ENCODE data around the gene BACH2. TPM values are rescaled to one million over a fixed set of nuclear protein-coding genes. Genes with fewer than 3 reads are reported as not detected.

BACH2 gene
- total RNA-seq, 5 donors from 2014 or later (not counting 1 experiment from before 2014, with no cell fraction given): 81.9 to 196 (median 96.7) TPM

DNA sequence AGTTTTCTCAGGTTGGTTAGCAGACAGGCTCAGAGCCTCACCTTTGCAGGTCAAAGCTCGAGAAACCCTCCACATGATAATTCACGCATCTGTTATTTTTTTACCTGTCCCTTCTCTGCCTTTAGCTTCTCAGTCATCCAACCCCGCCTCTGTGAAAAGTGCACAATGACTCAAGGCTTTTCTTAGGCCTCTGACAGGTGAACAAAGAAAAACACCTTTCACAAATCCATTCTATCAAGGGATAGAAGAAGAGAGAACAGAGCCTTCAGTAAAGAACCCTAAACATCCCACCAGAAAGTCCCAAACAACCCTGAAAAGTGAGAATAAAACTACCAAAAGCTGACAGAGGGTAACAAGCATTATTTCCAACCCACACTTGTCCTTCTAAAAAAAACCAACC lies 224.1 kb downstream of the BACH2 start:
- ChIA-PET CTCF (interaction anchor here in 1 of 2 donors (1.0 to 1.8 kb wide), 2 partner anchors 37 to 321 kb away, joined by 3 to 4 read pairs; no protein-coding TSS in a partner anchor), POLR2A (interaction anchor here in 1 of 2 donors (0.5 kb wide), 1 partner anchor 20 kb away, joined by 4 read pairs; no protein-coding TSS in a partner anchor)
- no peaks in the 10 kb centered on the region for H3K9me3 ChIP-seq
- Mint-ChIP-seq H3K4me1 (peaks cover 87 to 97% (median 89%) of the 10 kb centered on the region in 3 donors), H3K9me3 (no peaks in the 10 kb centered on the region), H3K4me3 (peak overlapping the region in 1 of 3 donors; percentile 38), H3K36me3 (peaks cover 58% of the 10 kb centered on the region), H3K27me3 (no peaks in the 10 kb centered on the region), H3K27ac (peak overlapping the region; percentile 77 to 89)
- DNase-seq (peak in 1 of 35 experiments; percentile 9), ATAC-seq (replicated peaks in 1 of 4) (peak in 3 of 4 experiments; percentile 19 to 39 (median 29))
- peaks cover 10 to 43% of the 10 kb centered on the region in 2 experiments for H3K4me1 ChIP-seq (ENCODE audit: control insufficient read depth in 1 of 2, extremely low read depth in 1 of 2, insufficient read depth in 2 of 2, low read length in 2 of 2)
- no peaks in the 10 kb centered on the region for H3K27me3 ChIP-seq (replicated peaks in 1 of 2; ENCODE audit: control insufficient read depth in 2 of 2, extremely low read depth in 1 of 2, insufficient read depth in 2 of 2, low read length in 1 of 2)
- H3K27ac ChIP-seq (ENCODE audit: low read length): no peak overlapping the region
- 64% methylated on average over 3 of the region's 3 CpGs for WGBS (ENCODE audit: insufficient coverage)
- H3K36me3 ChIP-seq (ENCODE audit: control insufficient read depth in 2 of 2, extremely low read depth in 1 of 2, insufficient read depth in 1 of 2, low read length in 1 of 2): peaks cover 2 to 4% of the 10 kb centered on the region in 2 donors
- no peak overlapping the region for H3K4me3 ChIP-seq (ENCODE audit: control insufficient read depth in 1 of 2, extremely low read depth in 1 of 2, low read length in 1 of 2)

GRCh38 chr6:90068703-90069523 lies 227.7 kb downstream of the BACH2 start:
- Histone ChIP-seq H3K27me3 (replicated peaks in 1 of 2; ENCODE audit: control insufficient read depth in 2 of 2, extremely low read depth in 1 of 2, insufficient read depth in 2 of 2, low read length in 1 of 2) (no peaks in the 10 kb centered on the region), H3K9me3 (no peaks in the 10 kb centered on the region), H3K4me1 (ENCODE audit: control insufficient read depth in 1 of 2, extremely low read depth in 1 of 2, insufficient read depth in 2 of 2, low read length in 2 of 2) (peaks cover 22 to 27% of the 10 kb centered on the region in 2 experiments), H3K36me3 (ENCODE audit: control insufficient read depth in 2 of 2, extremely low read depth in 1 of 2, insufficient read depth in 1 of 2, low read length in 1 of 2) (peaks cover 4 to 14% of the 10 kb centered on the region in 2 donors), H3K4me3 (ENCODE audit: control insufficient read depth in 1 of 2, extremely low read depth in 1 of 2, low read length in 1 of 2) (no peak overlapping the region), H3K27ac (ENCODE audit: low read length) (no peak overlapping the region)
- Mint-ChIP-seq H3K9me3 (no peaks in the 10 kb centered on the region), H3K27ac (peak overlapping the region in 1 of 2 donors; percentile 9), H3K4me3 (no peak overlapping the region), H3K36me3 (peaks cover 63% of the 10 kb centered on the region), H3K4me1 (peaks cover 82 to 92% (median 86%) of the 10 kb centered on the region in 3 donors), H3K27me3 (no peaks in the 10 kb centered on the region)
- ChIA-PET CTCF (interaction anchor here (0.7 to 1.0 kb wide), 2 partner anchors 128 to 1200 kb away, joined by 3 to 5 read pairs; no protein-coding TSS in a partner anchor), POLR2A (no interaction called here)
- WGBS (ENCODE audit: insufficient coverage): 91% methylated on average over 4 of the region's 12 CpGs
- ATAC-seq (replicated peaks in 1 of 4) (no peak), DNase-seq (no peak)

GRCh38 chr6:90068264-90068663 lies 228.4 kb downstream of the BACH2 start:
- Mint-ChIP-seq H3K36me3 (peaks cover 61% of the 10 kb centered on the region), H3K9me3 (no peaks in the 10 kb centered on the region), H3K4me1 (peaks cover 77 to 92% (median 82%) of the 10 kb centered on the region in 3 donors), H3K27ac (peak overlapping the region in 1 of 2 donors; percentile 1), H3K4me3 (no peak overlapping the region), H3K27me3 (no peaks in the 10 kb centered on the region)
- no peak for ATAC-seq (replicated peaks in 1 of 4)
- Histone ChIP-seq H3K9me3 (no peaks in the 10 kb centered on the region), H3K4me1 (ENCODE audit: control insufficient read depth in 1 of 2, extremely low read depth in 1 of 2, insufficient read depth in 2 of 2, low read length in 2 of 2) (peaks cover 22 to 25% of the 10 kb centered on the region in 2 experiments), H3K27ac (ENCODE audit: low read length) (no peak overlapping the region), H3K27me3 (replicated peaks in 1 of 2; ENCODE audit: control insufficient read depth in 2 of 2, extremely low read depth in 1 of 2, insufficient read depth in 2 of 2, low read length in 1 of 2) (no peaks in the 10 kb centered on the region), H3K36me3 (ENCODE audit: control insufficient read depth in 2 of 2, extremely low read depth in 1 of 2, insufficient read depth in 1 of 2, low read length in 1 of 2) (peaks cover 4 to 14% of the 10 kb centered on the region in 2 donors), H3K4me3 (ENCODE audit: control insufficient read depth in 1 of 2, extremely low read depth in 1 of 2, low read length in 1 of 2) (no peak overlapping the region)
- DNase-seq: no peak
- no CpG with 5 or more reads among the region's 2 CpGs for WGBS (ENCODE audit: insufficient coverage)
- CTCF ChIA-PET: interaction anchor here (0.7 to 1.0 kb wide), 2 partner anchors 128 to 1200 kb away, joined by 3 to 5 read pairs; no protein-coding TSS in a partner anchor
- POLR2A ChIA-PET: no interaction called here

- no peaks in the 10 kb centered on the region for H3K9me3 ChIP-seq
- H3K4me1 Mint-ChIP-seq: peaks cover 61 to 79% (median 66%) of the 10 kb centered on the region in 3 donors
- H3K36me3 Mint-ChIP-seq: peaks cover 55% of the 10 kb centered on the region
- no peak overlapping the region for H3K4me3 Mint-ChIP-seq
- no peak overlapping the region for H3K4me3 ChIP-seq (ENCODE audit: control insufficient read depth in 1 of 2, extremely low read depth in 1 of 2, low read length in 1 of 2)
- H3K4me1 ChIP-seq (ENCODE audit: control insufficient read depth in 1 of 2, extremely low read depth in 1 of 2, insufficient read depth in 2 of 2, low read length in 2 of 2): peaks cover 12 to 14% of the 10 kb centered on the region in 2 experiments
- H3K27ac Mint-ChIP-seq: no peak overlapping the region
- ATAC-seq (replicated peaks in 1 of 4) (no peak), DNase-seq (no peak)
- H3K36me3 ChIP-seq (ENCODE audit: control insufficient read depth in 2 of 2, extremely low read depth in 1 of 2, insufficient read depth in 1 of 2, low read length in 1 of 2): peaks cover 4 to 14% of the 10 kb centered on the region in 2 donors
- WGBS (ENCODE audit: insufficient coverage): 100% methylated on average over 1 of the region's 4 CpGs
- H3K9me3 Mint-ChIP-seq: no peaks in the 10 kb centered on the region
- ChIA-PET POLR2A (no interaction called here), CTCF (interaction anchor here in 1 of 2 donors (0.5 kb wide), 1 partner anchor 20 kb away, joined by 3 read pairs; no protein-coding TSS in a partner anchor)
- H3K27me3 ChIP-seq (replicated peaks in 1 of 2; ENCODE audit: control insufficient read depth in 2 of 2, extremely low read depth in 1 of 2, insufficient read depth in 2 of 2, low read length in 1 of 2): no peaks in the 10 kb centered on the region
- no peak overlapping the region for H3K27ac ChIP-seq (ENCODE audit: low read length)
- no peaks in the 10 kb centered on the region for H3K27me3 Mint-ChIP-seq
These were observed 229.9 kb downstream of the BACH2 start for GRCh38 chr6:90066697-90067096.

GRCh38 chr6:90065173-90065572 lies 231.5 kb downstream of the BACH2 start:
- ChIA-PET POLR2A (interaction anchor here in 1 of 2 donors (0.6 kb wide), 1 partner anchor 29 kb away, joined by 4 read pairs; no protein-coding TSS in a partner anchor), CTCF (no interaction called here)
- peaks cover 0 to 2% (median 0%) of the 10 kb centered on the region in 3 donors for H3K9me3 Mint-ChIP-seq
- no peak overlapping the region for H3K4me3 ChIP-seq (ENCODE audit: control insufficient read depth in 1 of 2, extremely low read depth in 1 of 2, low read length in 1 of 2)
- H3K36me3 ChIP-seq (ENCODE audit: control insufficient read depth in 2 of 2, extremely low read depth in 1 of 2, insufficient read depth in 1 of 2, low read length in 1 of 2): peaks cover 11 to 12% of the 10 kb centered on the region in 2 donors
- no peak overlapping the region for H3K27ac Mint-ChIP-seq
- peaks cover 12 to 14% of the 10 kb centered on the region in 2 experiments for H3K4me1 ChIP-seq (ENCODE audit: control insufficient read depth in 1 of 2, extremely low read depth in 1 of 2, insufficient read depth in 2 of 2, low read length in 2 of 2)
- H3K27me3 ChIP-seq (replicated peaks in 1 of 2; ENCODE audit: control insufficient read depth in 2 of 2, extremely low read depth in 1 of 2, insufficient read depth in 2 of 2, low read length in 1 of 2): no peaks in the 10 kb centered on the region
- peaks cover 52 to 66% (median 54%) of the 10 kb centered on the region in 3 donors for H3K4me1 Mint-ChIP-seq
- no peaks in the 10 kb centered on the region for H3K9me3 ChIP-seq
- no peak for DNase-seq
- H3K27ac ChIP-seq (ENCODE audit: low read length): no peak overlapping the region
- H3K4me3 Mint-ChIP-seq: no peak overlapping the region
- WGBS (ENCODE audit: insufficient coverage): no CpG with 5 or more reads among the region's 2 CpGs
- no peak for ATAC-seq (replicated peaks in 1 of 4)
- no peaks in the 10 kb centered on the region for H3K27me3 Mint-ChIP-seq
- H3K36me3 Mint-ChIP-seq: peaks cover 48% of the 10 kb centered on the region

DNA sequence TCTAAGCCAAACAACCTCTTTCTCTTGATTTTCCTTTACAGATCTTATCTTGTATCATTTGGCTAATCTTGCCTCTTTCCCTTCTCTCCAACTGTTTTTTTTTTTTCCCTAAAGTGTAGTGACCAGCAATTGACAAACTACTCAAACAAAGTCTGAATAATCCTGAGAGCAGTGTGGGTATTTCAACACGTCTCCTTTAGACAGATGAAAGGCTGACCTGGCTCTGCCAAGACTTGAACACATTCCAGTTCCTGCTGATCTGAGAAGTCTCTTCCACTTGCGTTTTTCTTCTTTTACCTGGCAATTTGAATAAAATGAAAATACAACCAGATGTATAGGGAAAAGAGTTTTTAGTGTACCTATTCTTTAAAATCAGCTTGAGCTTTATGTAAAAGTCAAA lies 234.0 kb downstream of the BACH2 start:
- H3K4me1 Mint-ChIP-seq: peaks cover 38 to 52% (median 38%) of the 10 kb centered on the region in 3 donors
- peaks cover 0 to 4% (median 0%) of the 10 kb centered on the region in 3 donors for H3K9me3 Mint-ChIP-seq
- H3K4me3 ChIP-seq (ENCODE audit: control insufficient read depth in 1 of 2, extremely low read depth in 1 of 2, low read length in 1 of 2): no peak overlapping the region
- ChIA-PET POLR2A (interaction anchor here in 1 of 2 donors (0.6 kb wide), 1 partner anchor 128 kb away, joined by 3 read pairs; no protein-coding TSS in a partner anchor), CTCF (interaction anchor here in 1 of 2 donors (0.7 kb wide), 1 partner anchor 25 kb away, joined by 4 read pairs; no protein-coding TSS in a partner anchor)
- H3K27ac Mint-ChIP-seq: no peak overlapping the region
- peaks cover 7 to 12% of the 10 kb centered on the region in 2 donors for H3K36me3 ChIP-seq (ENCODE audit: control insufficient read depth in 2 of 2, extremely low read depth in 1 of 2, insufficient read depth in 1 of 2, low read length in 1 of 2)
- DNase-seq (no peak), ATAC-seq (replicated peaks in 1 of 4) (no peak)
- H3K27me3 ChIP-seq (replicated peaks in 1 of 2; ENCODE audit: control insufficient read depth in 2 of 2, extremely low read depth in 1 of 2, insufficient read depth in 2 of 2, low read length in 1 of 2): no peaks in the 10 kb centered on the region
- no peaks in the 10 kb centered on the region for H3K27me3 Mint-ChIP-seq
- no peaks in the 10 kb centered on the region for H3K9me3 ChIP-seq
- peaks cover 46% of the 10 kb centered on the region for H3K36me3 Mint-ChIP-seq
- H3K4me3 Mint-ChIP-seq: no peak overlapping the region
- peaks cover 7 to 14% of the 10 kb centered on the region in 2 experiments for H3K4me1 ChIP-seq (ENCODE audit: control insufficient read depth in 1 of 2, extremely low read depth in 1 of 2, insufficient read depth in 2 of 2, low read length in 2 of 2)
- WGBS (ENCODE audit: insufficient coverage): no CpG with 5 or more reads among the region's 2 CpGs
- no peak overlapping the region for H3K27ac ChIP-seq (ENCODE audit: low read length)
